ENCODE measurements around the gene SLC26A11.

Gene SLC26A11

DNA sequence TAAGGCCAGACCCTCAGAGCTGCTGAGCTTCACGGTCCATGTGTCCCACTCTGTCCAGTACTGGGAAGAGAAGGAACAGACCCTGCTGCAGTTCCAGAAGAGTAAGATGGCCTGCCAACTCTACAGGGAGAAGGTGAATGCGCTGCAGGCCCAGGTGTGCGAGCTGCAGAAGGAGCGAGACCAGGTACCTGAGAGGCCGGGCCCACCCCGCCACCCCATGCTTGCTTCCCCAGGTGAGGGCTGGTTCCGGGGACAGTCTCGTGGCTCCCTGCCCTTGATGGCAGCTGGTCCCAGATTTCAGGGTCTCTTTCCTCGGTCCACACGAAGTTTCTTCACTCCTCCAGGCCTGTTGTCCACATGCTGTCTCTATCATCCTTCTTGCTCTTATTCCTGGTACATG lies 29.5 kb upstream of the SLC26A11 start:
- no peak overlapping the region for H3K4me3 ChIP-seq (ENCODE audit: low read depth, low read length)
- no peak for DNase-seq (ENCODE audit: low read depth)
- TF ChIP-seq POLR2A (IDR thresholded peaks at IDR 0.05; ENCODE audit: extremely low read depth, insufficient read length) (no peak), MYC (IDR thresholded peaks at IDR 0.05; ENCODE audit: low read depth, low read length) (no peak)
- TF ChIP-seq, protein P1, sequence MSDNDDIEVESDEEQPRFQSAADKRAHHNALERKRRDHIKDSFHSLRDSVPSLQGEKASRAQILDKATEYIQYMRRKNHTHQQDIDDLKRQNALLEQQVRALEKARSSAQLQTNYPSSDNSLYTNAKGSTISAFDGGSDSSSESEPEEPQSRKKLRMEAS (IDR thresholded peaks at IDR 0.05; ENCODE audit: low read depth, low read length): no peak
- TF ChIP-seq, protein P2, sequence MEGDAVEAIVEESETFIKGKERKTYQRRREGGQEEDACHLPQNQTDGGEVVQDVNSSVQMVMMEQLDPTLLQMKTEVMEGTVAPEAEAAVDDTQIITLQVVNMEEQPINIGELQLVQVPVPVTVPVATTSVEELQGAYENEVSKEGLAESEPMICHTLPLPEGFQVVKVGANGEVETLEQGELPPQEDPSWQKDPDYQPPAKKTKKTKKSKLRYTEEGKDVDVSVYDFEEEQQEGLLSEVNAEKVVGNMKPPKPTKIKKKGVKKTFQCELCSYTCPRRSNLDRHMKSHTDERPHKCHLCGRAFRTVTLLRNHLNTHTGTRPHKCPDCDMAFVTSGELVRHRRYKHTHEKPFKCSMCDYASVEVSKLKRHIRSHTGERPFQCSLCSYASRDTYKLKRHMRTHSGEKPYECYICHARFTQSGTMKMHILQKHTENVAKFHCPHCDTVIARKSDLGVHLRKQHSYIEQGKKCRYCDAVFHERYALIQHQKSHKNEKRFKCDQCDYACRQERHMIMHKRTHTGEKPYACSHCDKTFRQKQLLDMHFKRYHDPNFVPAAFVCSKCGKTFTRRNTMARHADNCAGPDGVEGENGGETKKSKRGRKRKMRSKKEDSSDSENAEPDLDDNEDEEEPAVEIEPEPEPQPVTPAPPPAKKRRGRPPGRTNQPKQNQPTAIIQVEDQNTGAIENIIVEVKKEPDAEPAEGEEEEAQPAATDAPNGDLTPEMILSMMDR (IDR thresholded peaks at IDR 0.05; ENCODE audit: low read depth, low read length): no peak

DNA sequence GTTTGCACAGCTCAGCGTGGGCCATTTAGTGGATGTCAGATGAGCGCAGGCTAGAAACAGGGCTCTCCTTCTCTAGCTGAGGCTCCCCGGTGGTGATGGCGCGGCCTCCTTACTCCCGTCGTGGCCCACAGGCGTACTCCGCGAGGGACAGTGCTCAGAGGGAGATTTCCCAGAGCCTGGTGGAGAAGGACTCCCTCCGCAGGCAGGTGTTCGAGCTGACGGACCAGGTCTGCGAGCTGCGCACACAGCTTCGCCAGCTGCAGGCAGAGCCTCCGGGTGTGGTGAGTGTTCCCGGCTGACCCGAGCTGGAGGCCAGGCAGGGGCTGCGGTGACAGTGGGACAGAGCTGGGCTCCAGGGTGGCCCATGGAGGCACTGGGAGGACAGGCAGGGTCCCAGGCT lies 29.0 kb upstream of the SLC26A11 start:
- DNase-seq (ENCODE audit: low read depth): no peak
- TF ChIP-seq MYC (IDR thresholded peaks at IDR 0.05; ENCODE audit: low read depth, low read length): no peak
- TF ChIP-seq, protein P2 (IDR thresholded peaks at IDR 0.05; ENCODE audit: low read depth, low read length): no peak
- TF ChIP-seq, protein P1 (IDR thresholded peaks at IDR 0.05; ENCODE audit: low read depth, low read length): no peak
- no peak for TF ChIP-seq POLR2A (IDR thresholded peaks at IDR 0.05; ENCODE audit: extremely low read depth, insufficient read length)
- no peak overlapping the region for H3K4me3 ChIP-seq (ENCODE audit: low read depth, low read length)

DNA sequence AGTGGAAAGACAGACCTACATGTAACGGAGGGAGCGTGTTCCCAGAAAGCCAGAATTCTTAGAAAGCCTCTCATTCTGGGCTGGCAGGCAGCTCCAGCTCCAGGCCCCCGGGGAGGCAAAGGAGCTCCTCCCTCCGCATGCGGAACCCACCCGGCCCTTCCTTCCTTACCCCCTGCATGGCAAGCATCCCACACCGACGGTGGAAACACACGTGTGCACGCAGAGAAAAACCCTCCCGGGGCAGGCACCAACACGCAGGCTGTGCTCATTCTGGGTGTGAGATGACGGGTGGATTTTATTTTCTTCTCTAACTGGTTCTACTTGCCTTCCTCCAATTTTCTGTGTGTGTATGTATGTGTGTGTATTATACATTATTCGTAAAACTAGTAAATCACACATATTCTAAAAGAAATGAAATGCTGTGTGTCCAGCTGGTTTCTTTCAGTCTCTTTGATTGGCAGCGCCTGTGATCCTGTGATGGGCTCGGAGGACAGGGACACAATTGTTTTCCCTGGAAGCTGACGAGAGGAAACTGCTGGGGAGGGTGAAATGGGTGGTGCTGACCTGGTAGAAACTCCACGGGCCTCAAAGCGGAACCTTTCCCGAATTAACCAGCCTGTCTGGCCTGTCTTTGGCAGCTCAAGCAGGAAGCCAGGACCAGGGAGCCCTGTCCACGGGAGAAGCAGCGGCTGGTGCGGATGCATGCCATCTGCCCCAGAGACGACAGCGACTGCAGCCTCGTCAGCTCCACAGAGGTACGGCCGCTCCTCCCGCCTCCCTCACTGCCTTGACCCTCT lies 28.2 kb upstream of the SLC26A11 start:
- no peak for DNase-seq (ENCODE audit: low read depth)

DNA sequence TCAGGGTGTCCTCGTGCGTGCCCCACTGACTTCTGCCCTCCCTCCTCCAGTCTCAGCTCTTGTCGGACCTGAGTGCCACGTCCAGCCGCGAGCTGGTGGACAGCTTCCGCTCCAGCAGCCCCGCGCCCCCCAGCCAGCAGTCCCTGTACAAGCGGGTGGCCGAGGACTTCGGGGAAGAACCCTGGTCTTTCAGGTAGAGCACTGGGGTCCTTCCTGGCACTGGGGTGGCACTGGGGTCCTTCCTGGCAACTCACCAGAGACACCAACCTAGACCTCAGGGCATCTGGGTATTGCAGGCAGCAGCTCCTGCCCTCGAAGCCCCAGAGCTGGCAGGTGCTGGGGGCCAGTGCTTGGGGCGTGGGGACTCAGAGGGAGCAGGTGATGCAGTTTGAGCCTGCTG lies 25.1 kb upstream of the SLC26A11 start:
- TF ChIP-seq, protein P2 (IDR thresholded peaks at IDR 0.05; ENCODE audit: low read depth, low read length): no peak
- DNase-seq (ENCODE audit: low read depth): no peak
- no peak overlapping the region for H3K4me3 ChIP-seq (ENCODE audit: low read depth, low read length)

More for the DNA sequence above, 28.2 kb upstream of the SLC26A11 start:
- TF ChIP-seq, protein P2 (IDR thresholded peaks at IDR 0.05; ENCODE audit: low read depth, low read length): no peak
- no peak for TF ChIP-seq POLR2A (IDR thresholded peaks at IDR 0.05; ENCODE audit: extremely low read depth, insufficient read length)
- no peak for TF ChIP-seq MYC (IDR thresholded peaks at IDR 0.05; ENCODE audit: low read depth, low read length)
- TF ChIP-seq, protein P1 (IDR thresholded peaks at IDR 0.05; ENCODE audit: low read depth, low read length): no peak
- H3K4me3 ChIP-seq (ENCODE audit: low read depth, low read length): no peak overlapping the region

DNA sequence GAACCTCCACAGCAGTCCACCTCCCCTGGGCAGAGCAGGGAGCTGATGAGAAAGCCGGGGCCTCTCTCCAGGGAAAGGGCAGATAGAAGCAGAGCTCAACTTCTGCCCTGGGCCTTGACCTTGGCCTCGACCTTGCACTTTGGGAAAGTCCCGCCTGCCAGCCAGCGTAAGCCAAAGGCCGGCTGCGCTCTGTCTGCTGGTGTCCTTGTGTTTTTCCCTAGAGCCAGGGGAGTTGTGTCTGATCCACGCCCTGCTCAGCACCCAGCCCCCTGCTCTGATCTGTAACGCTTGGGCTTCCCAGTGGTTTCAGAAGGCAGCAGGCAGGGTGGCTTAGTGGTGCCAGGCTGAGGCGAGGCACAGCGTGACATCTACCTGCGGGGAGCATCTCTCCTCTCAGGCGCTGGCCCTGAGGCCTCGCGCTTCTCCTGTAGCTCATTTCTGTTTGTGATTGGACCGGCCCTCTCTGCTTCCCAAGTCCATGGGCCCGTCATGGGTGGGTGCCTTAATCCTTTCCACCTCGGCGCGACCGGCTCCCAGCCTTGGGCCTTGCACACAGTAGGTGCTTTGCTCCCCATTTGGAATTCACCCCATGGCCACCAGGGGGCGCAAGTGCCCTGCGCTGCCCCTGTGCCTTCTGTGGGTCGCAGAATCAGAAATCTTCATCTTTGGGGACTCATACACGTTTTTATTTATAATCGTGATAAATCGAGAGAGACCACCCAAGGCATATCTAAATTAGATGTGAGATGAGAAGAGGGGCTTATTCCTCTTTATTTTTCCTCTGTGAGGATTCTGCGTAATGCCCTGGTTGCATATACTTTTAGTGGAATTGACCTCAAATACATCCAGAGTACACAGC lies 24.3 kb upstream of the SLC26A11 start:
- no peak overlapping the region for H3K4me3 ChIP-seq (ENCODE audit: low read depth, low read length)
- TF ChIP-seq, protein P2 (IDR thresholded peaks at IDR 0.05; ENCODE audit: low read depth, low read length): peak; percentile 87
- TF ChIP-seq POLR2A (IDR thresholded peaks at IDR 0.05; ENCODE audit: extremely low read depth, insufficient read length): no peak
- TF ChIP-seq MYC (IDR thresholded peaks at IDR 0.05; ENCODE audit: low read depth, low read length): no peak
- peak; percentile 40 for DNase-seq (ENCODE audit: low read depth)
